H1 (cell line): ENCODE data around the gene TUBB1. TPM values are rescaled to one million over a fixed set of nuclear protein-coding genes. Genes with fewer than 3 reads are reported as not detected.

Experiments
- CTCF ChIA-PET: fragments of 300-600 bp; sonication (Branson Sonifier 250); formaldehyde crosslinking; loops from one replicate; lab custom pipeline; 2021; ENCODE audit not compliant: partially characterized antibody; lab: Charles Lee
- POLR2A ChIA-PET: fragments of 300-600 bp; sonication (Branson Sonifier 250); formaldehyde crosslinking; loops from one replicate; lab custom pipeline; 2021; ENCODE audit warnings: inconsistent platforms; ENCODE audit not compliant: partially characterized antibody; lab: Charles Lee
- DNase-seq, 2 experiments: peaks; one replicate each; pipeline versions ENCODE4 v3.0.0 to v3.0.0-alpha.2; 2010 to 2022; ENCODE audit warnings: low spot score in 2 of 2, low read depth in 1 of 2, mixed read lengths in 1 of 2
- FAIRE-seq: peaks from 2 replicates; lab custom pipeline; 2011; peaks lifted over from hg19 to GRCh38; lab: Jason Lieb, UNC
- H2AFZ ChIP-seq: 2 replicates; pipeline ENCODE4 v1.8.1; 2012; ENCODE audit warnings: low read length, inconsistent platforms
- H2AK5ac ChIP-seq: 2 replicates; pipeline ENCODE4 v1.6.1; 2013; ENCODE audit warnings: low read depth, low read length
- H2BK120ac ChIP-seq: replicated peaks from 2 replicates; pipeline ENCODE3; 2013; ENCODE audit warnings: low read depth, low read length, inconsistent platforms
- H2BK12ac ChIP-seq: 2 replicates; pipeline ENCODE4 v1.6.1; 2013; ENCODE audit warnings: low read depth, low read length
- H2BK15ac ChIP-seq: 2 replicates; pipeline ENCODE4 v1.6.1; 2013; ENCODE audit warnings: low read length
- H2BK20ac ChIP-seq: 2 replicates; pipeline ENCODE4 v1.6.1; 2013; ENCODE audit warnings: low read length
- H2BK5ac ChIP-seq: 2 replicates; pipeline ENCODE4 v1.6.1; 2013; ENCODE audit warnings: low read depth, low read length
- H3K14ac ChIP-seq: 2 replicates; pipeline ENCODE4 v1.6.1; 2013; ENCODE audit warnings: inconsistent platforms; ENCODE audit not compliant: insufficient read length
- H3K18ac ChIP-seq: 2 replicates; pipeline ENCODE4 v1.6.1; 2013; ENCODE audit warnings: low read length; ENCODE audit errors: extremely low read depth
- H3K23ac ChIP-seq: 2 replicates; pipeline ENCODE4 v1.6.1; 2013; ENCODE audit warnings: inconsistent platforms; ENCODE audit not compliant: insufficient read length
- H3K23me2 ChIP-seq: 2 replicates; pipeline ENCODE4 v1.6.1; 2013; ENCODE audit warnings: low read depth, low read length
- H3K27ac ChIP-seq: 2 replicates; pipeline ENCODE4 v1.6.1; 2011; ENCODE audit warnings: low read depth, low read length, inconsistent platforms
- H3K27me3 ChIP-seq, 4 experiments: replicated peaks in 1 of 4; 1 replicate in 1 of 4; 2 replicates in 3 of 4; pipeline versions ENCODE4 v1.6.1 to v1.8.1; 2011 to 2013; ENCODE audit warnings: low read length in 3 of 4, mild to moderate bottlenecking in 3 of 4, inconsistent platforms in 2 of 4, mixed read lengths in 2 of 4, moderate library complexity in 1 of 4; ENCODE audit not compliant: control insufficient read depth in 3 of 4, insufficient read depth in 3 of 4; ENCODE audit errors: extremely low read depth in 1 of 4
- H3K36me3 ChIP-seq, 4 experiments: 2 replicates each; pipeline versions ENCODE4 v1.6.1 to v1.8.1; 2011 to 2013; ENCODE audit warnings: mild to moderate bottlenecking in 4 of 4, low read length in 3 of 4, moderate library complexity in 2 of 4, control low read depth in 1 of 4, inconsistent platforms in 1 of 4; ENCODE audit not compliant: insufficient read depth in 4 of 4, control insufficient read depth in 2 of 4
- H3K4ac ChIP-seq: replicated peaks from 2 replicates; pipeline ENCODE3; 2013; ENCODE audit warnings: low read length, low read depth, mixed read lengths, inconsistent platforms; ENCODE audit not compliant: insufficient read length
- H3K4me1 ChIP-seq, 4 experiments: replicated peaks in 1 of 4; 1 replicate in 1 of 4; 2 replicates in 3 of 4; pipeline versions ENCODE4 v1.6.1 to v1.8.1; 2011 to 2013; ENCODE audit warnings: low read length in 3 of 4, inconsistent platforms in 2 of 4, mixed read lengths in 1 of 4; ENCODE audit not compliant: insufficient read depth in 4 of 4, control insufficient read depth in 3 of 4
- H3K4me2 ChIP-seq, 2 experiments: 2 replicates each; pipeline versions ENCODE4 v1.6.1 to v1.8.1; 2011 to 2013; ENCODE audit warnings: low read depth in 2 of 2, low read length in 2 of 2, control low read depth in 1 of 2, inconsistent platforms in 1 of 2, mild to moderate bottlenecking in 1 of 2; ENCODE audit not compliant: insufficient read depth in 1 of 2
- H3K4me3 ChIP-seq, 4 experiments: fragments of 200-600, 300-600 bp in 1 of 4; sonication (generic), shearing (Covaris generic), sonication (Bioruptor Twin) in 1 of 4; 2 replicates each; pipeline versions ENCODE4 v1.5.1 to v1.8.1; 2011 to 2016; ENCODE audit warnings: low read length in 4 of 4, low read depth in 3 of 4, control low read depth in 2 of 4, inconsistent platforms in 2 of 4, mild to moderate bottlenecking in 2 of 4, mixed read lengths in 1 of 4, moderate library complexity in 1 of 4; ENCODE audit not compliant: insufficient read depth in 2 of 4; ENCODE audit errors: extremely low read depth in 1 of 4
- H3K56ac ChIP-seq: replicated peaks from 2 replicates; pipeline ENCODE3; 2013; ENCODE audit warnings: low read depth, mild to moderate bottlenecking, mixed read lengths, low read length, inconsistent platforms; ENCODE audit not compliant: insufficient read length
- H3K79me1 ChIP-seq: 2 replicates; pipeline ENCODE4 v1.6.1; 2013; ENCODE audit warnings: low read depth, low read length, control low read depth
- H3K79me2 ChIP-seq, 2 experiments: 2 replicates each; pipeline versions ENCODE4 v1.6.1 to v1.8.1; 2012 to 2013; ENCODE audit warnings: low read length in 2 of 2, mild to moderate bottlenecking in 2 of 2, inconsistent platforms in 1 of 2; ENCODE audit not compliant: insufficient read depth in 2 of 2, control insufficient read depth in 1 of 2
- H3K9ac ChIP-seq, 4 experiments: replicated peaks in 1 of 4; 1 replicate in 1 of 4; 2 replicates in 3 of 4; pipeline versions ENCODE4 v1.6.1 to v1.8.1; 2011 to 2013; ENCODE audit warnings: low read depth in 3 of 4, low read length in 3 of 4, control low read depth in 2 of 4, mild to moderate bottlenecking in 2 of 4, moderate library complexity in 2 of 4, inconsistent platforms in 1 of 4; ENCODE audit errors: extremely low read depth in 1 of 4
- H3K9me3 ChIP-seq, 2 experiments: 2 replicates each; pipeline versions ENCODE4 v1.6.1 to v1.8.1; 2012 to 2013; ENCODE audit warnings: mild to moderate bottlenecking in 2 of 2, moderate library complexity in 2 of 2, control low read depth in 1 of 2, inconsistent platforms in 1 of 2, low read depth in 1 of 2, low read length in 1 of 2, mixed read lengths in 1 of 2; ENCODE audit not compliant: insufficient read depth in 2 of 2
- H4K20me1 ChIP-seq, 2 experiments: replicated peaks in 1 of 2; 2 replicates each; pipeline versions ENCODE3 to v1.8.1; 2011 to 2013; ENCODE audit warnings: inconsistent platforms in 2 of 2, low read length in 2 of 2, mild to moderate bottlenecking in 1 of 2; ENCODE audit not compliant: insufficient read depth in 2 of 2, control insufficient read depth in 1 of 2
- H4K5ac ChIP-seq: 2 replicates; pipeline ENCODE4 v1.6.1; 2013; ENCODE audit warnings: low read length, low read depth, mixed read lengths, inconsistent platforms; ENCODE audit not compliant: insufficient read length
- H4K8ac ChIP-seq: 2 replicates; pipeline ENCODE4 v1.8.0; 2013; ENCODE audit warnings: mild to moderate bottlenecking, moderate library complexity, low read length, inconsistent platforms; ENCODE audit not compliant: insufficient read depth; ENCODE audit errors: extremely low read depth
- H4K91ac ChIP-seq: replicated peaks from 2 replicates; pipeline ENCODE3; 2013; ENCODE audit warnings: low read length, mixed read lengths, inconsistent platforms; ENCODE audit not compliant: insufficient read length
- CBX5 ChIP-seq: fragments of 300-800, 300-1000 bp; sonication (generic); IDR thresholded peaks from 2 replicates; pipeline ENCODE4 v1.7.1; 2016; ENCODE audit warnings: antibody characterized with exemption, low read length, low read depth
- FOSL1 ChIP-seq: IDR thresholded peaks from 2 replicates; pipeline ENCODE4 v1.6.1; 2011; ENCODE audit warnings: mild to moderate bottlenecking, low read depth, low read length, moderate library complexity; ENCODE audit not compliant: insufficient read depth
- SP1 ChIP-seq: IDR thresholded peaks from 2 replicates; pipeline ENCODE4 v1.6.1; 2011; ENCODE audit warnings: low read depth, low read length
- TEAD4 ChIP-seq: IDR thresholded peaks from 2 replicates; pipeline ENCODE4 v1.6.1; 2012; ENCODE audit warnings: low read depth, low read length, inconsistent platforms, mixed read lengths
- WGBS, 2 experiments: shearing (Covaris generic) in 1 of 2; methylation state at CpG; one replicate each; pipeline versions ENCODE4 v1.1.6 to v1.1.7; 2013 to 2015; ENCODE audit warnings: low lambda C conversion rate in 2 of 2, mixed read lengths in 2 of 2, inconsistent platforms in 1 of 2, low coverage in 1 of 2, missing lambda C conversion rate in 1 of 2; ENCODE audit not compliant: insufficient replicate concordance in 2 of 2, insufficient coverage in 1 of 2, insufficient read length in 1 of 2; ENCODE audit errors: extremely low coverage in 1 of 2, missing lambda C conversion rate in 1 of 2; 5-methylcytosine and 5-hydroxymethylcytosine counted together
- polyA plus RNA-seq, 7 experiments: library from polyadenylated mRNA; depleted of rRNA in 3 of 7; stranded (reverse) in 5 of 7; unstranded in 2 of 7; fragments of >200 nt in 5 of 7; fragments of 200-250 nt in 2 of 7; gene quantifications; 1 replicate in 5 of 7; 2 replicates in 1 of 7; 4 replicates in 1 of 7; pipeline versions ENCODE4 v1.2.1 to v1.2.3, GENCODE V29; 2011 to 2013; ENCODE audit warnings: missing spikeins in 2 of 7, mixed read lengths in 2 of 7
- total RNA-seq: library from RNA; stranded (reverse); fragmentation: NEBNext Ultra II Directional; extraction: Animal tissue kit (Norgen Biotek cat#: 25700); gene quantifications from 2 replicates; pipeline ENCODE4 v1.2.1, GENCODE V29; 2021

The TUBB1 gene
- total and polyA plus RNA-seq, 2 of the 8 experiments (the other 6 are each of a cell fraction or from before 2014, with no cell fraction given): not detected

DNA sequence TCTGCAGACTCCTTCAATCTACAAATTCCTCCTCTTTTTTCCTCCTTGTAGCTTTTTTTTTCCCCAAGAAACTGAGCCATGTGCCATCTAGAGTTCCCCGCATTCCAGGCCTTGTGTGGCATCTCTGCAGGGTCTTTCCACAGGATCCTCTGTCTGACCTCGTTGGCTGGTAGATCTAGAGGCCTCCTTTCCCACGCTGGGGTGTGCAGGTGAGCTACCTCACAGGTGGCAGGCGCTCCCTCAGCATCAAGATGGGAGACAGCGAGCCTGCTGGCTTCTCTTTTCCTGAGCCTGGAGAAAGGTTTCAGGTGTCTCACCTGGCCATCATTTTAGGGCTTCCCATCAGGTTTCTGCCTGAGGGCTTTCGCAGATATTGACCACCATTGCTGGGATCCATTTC, 47.8 kb upstream of the TUBB1 start:
- H3K4me2 ChIP-seq: no peak overlapping the region
- H4K91ac ChIP-seq: no peak overlapping the region
- no peaks in the 10 kb centered on the region for H3K36me3 ChIP-seq
- H2AFZ ChIP-seq: no peak overlapping the region
- peak; percentile 49; the same call in 1 of the 2 replicates for TF ChIP-seq TEAD4
- no peak for TF ChIP-seq FOSL1
- no peak for TF ChIP-seq CBX5
- TF ChIP-seq SP1: no peak
- TF ChIP-seq, all 59 proteins: peak for 1
- DNase-seq (peak in 1 of 2 experiments; percentile 23), FAIRE-seq (no peak)
- Histone ChIP-seq H2AK5ac (no peak overlapping the region), H3K79me1 (no peaks in the 10 kb centered on the region), H2BK5ac (no peak overlapping the region), H3K79me2 (no peaks in the 10 kb centered on the region), H3K27me3 (no peaks in the 10 kb centered on the region; a peak in 1 of 7 replicates), H2BK120ac (no peak overlapping the region), H3K4me1 (peaks cover 0 to 7% (median 0%) of the 10 kb centered on the region in 4 experiments; a peak in 2 of 7 replicates), H3K9ac (no peak overlapping the region), H2BK12ac (no peak overlapping the region), H3K9me3 (no peaks in the 10 kb centered on the region), H3K14ac (no peak overlapping the region), H3K23me2 (no peaks in the 10 kb centered on the region), H2BK20ac (no peak overlapping the region), H4K20me1 (no peaks in the 10 kb centered on the region), H3K18ac (no peak overlapping the region), H4K8ac (no peak overlapping the region), H2BK15ac (0 out of 2 replicates have a peak overlapping the region, but pooled peaks have one; percentile 16), H3K4ac (no peak overlapping the region), H3K4me3 (no peak overlapping the region), H3K23ac (no peak overlapping the region), H3K56ac (no peak overlapping the region), H3K27ac (no peak overlapping the region), H4K5ac (no peak overlapping the region)
- WGBS, 2 experiments: 82% methylated on average over 6 of the region's 6 CpGs; no CpG with 5 or more reads in 1 of the 2 experiments
- CTCF ChIA-PET: interaction anchor here (0.8 to 2.1 kb wide), 2 partner anchors 8 to 94 kb away, joined by 4 to 6 read pairs; no protein-coding TSS in a partner anchor
- POLR2A ChIA-PET: interaction anchor here (1.1 to 1.2 kb wide), 2 partner anchors 73 to 82 kb away, joined by 4 to 5 read pairs; no protein-coding TSS in a partner anchor
